Vagina (tissue), 2 donors: ENCODE measurements around the gene POLR2M.

ENCODE experiments used
- POLR2A ChIP-seq, 2 donors: fragments of 450-650 bp; IDR thresholded peaks; one replicate each; pipeline ENCODE4 v1.6.1; 2017; ENCODE audit warnings: antibody characterized with exemption in 2 of 2, mild to moderate bottlenecking in 2 of 2, moderate library complexity in 2 of 2
- TF ChIP-seq, protein P1 (sequence below), 3 experiments: fragments of 450-650 bp in 2 of 3; fragments of 200-600 bp in 1 of 3; sonication (generic) in 1 of 3; IDR thresholded peaks; one replicate each; pipeline ENCODE4 v1.5.1; 2017 to 2019; ENCODE audit warnings: antibody characterized with exemption in 3 of 3, mild to moderate bottlenecking in 2 of 3, moderate library complexity in 2 of 3

DNA sequence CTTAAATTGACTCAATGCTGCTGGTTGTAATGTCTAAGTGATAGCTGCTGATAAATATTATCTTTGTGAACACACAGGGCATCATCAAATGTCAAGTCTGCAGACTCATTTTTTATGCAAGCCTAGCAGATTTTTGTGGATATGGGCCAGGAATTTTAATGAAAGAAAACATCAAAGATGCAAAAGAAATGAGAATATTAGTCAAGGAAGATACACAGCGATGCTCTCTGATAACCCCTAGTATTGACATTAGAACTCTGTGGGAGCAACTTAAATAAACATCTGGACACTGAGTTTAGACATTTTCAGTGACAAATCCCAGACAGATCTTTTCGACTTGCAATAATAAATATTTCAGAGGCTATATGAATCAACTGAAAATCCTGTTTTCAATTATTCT lies 28.3 kb downstream of the POLR2M start:
- TF ChIP-seq, protein P1, sequence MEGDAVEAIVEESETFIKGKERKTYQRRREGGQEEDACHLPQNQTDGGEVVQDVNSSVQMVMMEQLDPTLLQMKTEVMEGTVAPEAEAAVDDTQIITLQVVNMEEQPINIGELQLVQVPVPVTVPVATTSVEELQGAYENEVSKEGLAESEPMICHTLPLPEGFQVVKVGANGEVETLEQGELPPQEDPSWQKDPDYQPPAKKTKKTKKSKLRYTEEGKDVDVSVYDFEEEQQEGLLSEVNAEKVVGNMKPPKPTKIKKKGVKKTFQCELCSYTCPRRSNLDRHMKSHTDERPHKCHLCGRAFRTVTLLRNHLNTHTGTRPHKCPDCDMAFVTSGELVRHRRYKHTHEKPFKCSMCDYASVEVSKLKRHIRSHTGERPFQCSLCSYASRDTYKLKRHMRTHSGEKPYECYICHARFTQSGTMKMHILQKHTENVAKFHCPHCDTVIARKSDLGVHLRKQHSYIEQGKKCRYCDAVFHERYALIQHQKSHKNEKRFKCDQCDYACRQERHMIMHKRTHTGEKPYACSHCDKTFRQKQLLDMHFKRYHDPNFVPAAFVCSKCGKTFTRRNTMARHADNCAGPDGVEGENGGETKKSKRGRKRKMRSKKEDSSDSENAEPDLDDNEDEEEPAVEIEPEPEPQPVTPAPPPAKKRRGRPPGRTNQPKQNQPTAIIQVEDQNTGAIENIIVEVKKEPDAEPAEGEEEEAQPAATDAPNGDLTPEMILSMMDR (IDR thresholded peaks at IDR 0.05), result no peak
- TF ChIP-seq POLR2A (IDR thresholded peaks at IDR 0.05), result no peak
